Tibial nerve (tissue), 4 donors: ENCODE measurements around the gene LSR. TPM values are rescaled to one million over a fixed set of nuclear protein-coding genes. Genes with fewer than 3 reads are reported as not detected.
A peak's percentile ranks its signal among the peaks of the same experiment; 100 is the strongest.

Source experiments
- DNase-seq, 2 donors: peaks; one replicate each; pipeline ENCODE4 v3.0.0-alpha.2; 2019; ENCODE audit warnings: low spot score in 2 of 2
- H3K27ac ChIP-seq, 4 donors: fragments of 200-600 bp; sonication (generic) in 3 of 4; one replicate each; pipeline ENCODE4 v1.5.1; 2017 to 2019; ENCODE audit warnings: mild to moderate bottlenecking in 1 of 4
- H3K27me3 ChIP-seq, 2 donors: fragments of 200-600 bp; sonication (generic) in 1 of 2; one replicate each; pipeline versions ENCODE4 v1.5.1 to v1.6.0; 2017 to 2019
- H3K36me3 ChIP-seq, 3 donors: fragments of 200-600 bp; sonication (generic); one replicate each; pipeline ENCODE4 v1.5.1; 2018 to 2019
- H3K4me1 ChIP-seq, 4 donors: fragments of 200-600 bp; sonication (generic) in 3 of 4; one replicate each; pipeline ENCODE4 v1.5.1; 2017 to 2019
- H3K4me3 ChIP-seq, 4 donors: fragments of 200-600 bp; sonication (generic) in 3 of 4; one replicate each; pipeline ENCODE4 v1.5.1; 2017 to 2019; ENCODE audit warnings: mild to moderate bottlenecking in 1 of 4, moderate library complexity in 1 of 4
- H3K9me3 ChIP-seq, 4 donors: fragments of 200-600 bp; sonication (generic) in 3 of 4; one replicate each; pipeline ENCODE4 v1.5.1; 2017 to 2019
- EP300 ChIP-seq, 2 donors: sonication (generic); formaldehyde crosslinking; IDR thresholded peaks; one replicate each; pipeline ENCODE4 v1.6.1; 2017; ENCODE audit warnings: antibody characterized with exemption in 2 of 2, mild to moderate bottlenecking in 1 of 2
- POLR2A ChIP-seq, 2 donors: fragments of 450-650 bp; IDR thresholded peaks; one replicate each; pipeline ENCODE4 v1.6.1; 2017; ENCODE audit warnings: antibody characterized with exemption in 2 of 2, mild to moderate bottlenecking in 2 of 2, moderate library complexity in 2 of 2
- WGBS, 2 donors: methylation state at CpG; one replicate each; pipeline ENCODE4 v1.1.5; 2018; 5-methylcytosine and 5-hydroxymethylcytosine counted together
- total RNA-seq, 4 donors: library from RNA; depleted of rRNA; stranded (reverse); fragments of >200 nt; gene quantifications; one replicate each; pipeline ENCODE4 v1.1.0, GENCODE V29; 2016
- TF ChIP-seq, protein P1 (sequence below), 5 experiments: fragments of 200-600 bp in 3 of 5; fragments of 450-650 bp in 2 of 5; sonication (generic) in 3 of 5; IDR thresholded peaks; one replicate each; pipeline ENCODE4 v1.5.1; 2016 to 2019; ENCODE audit warnings: antibody characterized with exemption in 5 of 5, mild to moderate bottlenecking in 3 of 5, moderate library complexity in 2 of 5

LSR gene
- total RNA-seq, 4 donors from 2014 or later: 3.1 to 34.9 (median 19.1) TPM

- Histone ChIP-seq H3K27ac (peak overlapping the region in 3 of 4 donors; percentile 41 to 81 (median 53)), H3K36me3 (no peaks in the 10 kb centered on the region), H3K4me1 (peaks cover 0 to 28% (median 3%) of the 10 kb centered on the region in 4 donors), H3K4me3 (peak overlapping the region in 2 of 4 donors; percentile 25 to 46), H3K9me3 (no peaks in the 10 kb centered on the region), H3K27me3 (peaks cover 0 to 49% of the 10 kb centered on the region in 2 donors)
- TF ChIP-seq POLR2A (IDR thresholded peaks at IDR 0.05): no peak
- TF ChIP-seq, protein P1, sequence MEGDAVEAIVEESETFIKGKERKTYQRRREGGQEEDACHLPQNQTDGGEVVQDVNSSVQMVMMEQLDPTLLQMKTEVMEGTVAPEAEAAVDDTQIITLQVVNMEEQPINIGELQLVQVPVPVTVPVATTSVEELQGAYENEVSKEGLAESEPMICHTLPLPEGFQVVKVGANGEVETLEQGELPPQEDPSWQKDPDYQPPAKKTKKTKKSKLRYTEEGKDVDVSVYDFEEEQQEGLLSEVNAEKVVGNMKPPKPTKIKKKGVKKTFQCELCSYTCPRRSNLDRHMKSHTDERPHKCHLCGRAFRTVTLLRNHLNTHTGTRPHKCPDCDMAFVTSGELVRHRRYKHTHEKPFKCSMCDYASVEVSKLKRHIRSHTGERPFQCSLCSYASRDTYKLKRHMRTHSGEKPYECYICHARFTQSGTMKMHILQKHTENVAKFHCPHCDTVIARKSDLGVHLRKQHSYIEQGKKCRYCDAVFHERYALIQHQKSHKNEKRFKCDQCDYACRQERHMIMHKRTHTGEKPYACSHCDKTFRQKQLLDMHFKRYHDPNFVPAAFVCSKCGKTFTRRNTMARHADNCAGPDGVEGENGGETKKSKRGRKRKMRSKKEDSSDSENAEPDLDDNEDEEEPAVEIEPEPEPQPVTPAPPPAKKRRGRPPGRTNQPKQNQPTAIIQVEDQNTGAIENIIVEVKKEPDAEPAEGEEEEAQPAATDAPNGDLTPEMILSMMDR (IDR thresholded peaks at IDR 0.05): no peak
- no peak for TF ChIP-seq EP300 (IDR thresholded peaks at IDR 0.05)
- no peak for DNase-seq
- WGBS, 2 donors: 36 to 56% methylated on average over 15 to 23 of the region's 23 CpGs
These were observed 43.9 kb downstream of the LSR start for GRCh38 chr19:35292421-35293362.

GRCh38 chr19:35293363-35293739 is 44.5 kb downstream of the LSR start:
- peak overlapping the region in 2 of 4 donors; percentile 25 to 46 for H3K4me3 ChIP-seq
- no peaks in the 10 kb centered on the region for H3K9me3 ChIP-seq
- no peaks in the 10 kb centered on the region for H3K36me3 ChIP-seq
- DNase-seq: no peak
- TF ChIP-seq EP300 (IDR thresholded peaks at IDR 0.05) (no peak), POLR2A (IDR thresholded peaks at IDR 0.05) (no peak)
- TF ChIP-seq, protein P1 (IDR thresholded peaks at IDR 0.05): no peak
- H3K27ac ChIP-seq: peak overlapping the region in 2 of 4 donors; percentile 53 to 81
- peaks cover 0 to 28% (median 3%) of the 10 kb centered on the region in 4 donors for H3K4me1 ChIP-seq
- WGBS, 2 donors: 12 to 17% methylated on average over 5 to 7 of the region's 7 CpGs
- H3K27me3 ChIP-seq: peaks cover 0 to 55% of the 10 kb centered on the region in 2 donors

- WGBS, 2 donors: 29 to 30% methylated on average over 10 to 17 of the region's 17 CpGs
- TF ChIP-seq EP300 (IDR thresholded peaks at IDR 0.05): no peak
- TF ChIP-seq, protein P1 (IDR thresholded peaks at IDR 0.05): no peak
- no peak for TF ChIP-seq POLR2A (IDR thresholded peaks at IDR 0.05)
- H3K27me3 ChIP-seq: peaks cover 0 to 57% of the 10 kb centered on the region in 2 donors
- peak overlapping the region in 2 of 4 donors; percentile 53 to 81 for H3K27ac ChIP-seq
- H3K4me3 ChIP-seq: peak overlapping the region in 1 of 4 donors; percentile 46
- H3K4me1 ChIP-seq: peaks cover 0 to 28% (median 3%) of the 10 kb centered on the region in 4 donors
- H3K9me3 ChIP-seq: no peaks in the 10 kb centered on the region
- no peaks in the 10 kb centered on the region for H3K36me3 ChIP-seq
- DNase-seq: no peak
These were observed 45.0 kb downstream of the LSR start for GRCh38 chr19:35293808-35294207.

- no peak for DNase-seq
- no peaks in the 10 kb centered on the region for H3K9me3 ChIP-seq
- TF ChIP-seq EP300 (IDR thresholded peaks at IDR 0.05) (no peak), POLR2A (IDR thresholded peaks at IDR 0.05) (no peak)
- TF ChIP-seq, protein P1 (IDR thresholded peaks at IDR 0.05): no peak
- no peaks in the 10 kb centered on the region for H3K36me3 ChIP-seq
- peaks cover 0 to 28% (median 3%) of the 10 kb centered on the region in 4 donors for H3K4me1 ChIP-seq
- 61 to 63% methylated on average over 3 of the region's 3 CpGs for WGBS, 2 donors
- H3K27ac ChIP-seq: peak overlapping the region in 1 of 4 donors; percentile 81
- peaks cover 0 to 62% of the 10 kb centered on the region in 2 donors for H3K27me3 ChIP-seq
- H3K4me3 ChIP-seq: no peak overlapping the region
These were observed 45.5 kb downstream of the LSR start for GRCh38 chr19:35294328-35294727.
